ENCODE measurements around the gene TMEM217.

GRCh38 chr6:37222992-37223391 is 35.0 kb downstream of the TMEM217 start:
- TF ChIP-seq SIN3A (IDR thresholded peaks at IDR 0.05; ENCODE audit: borderline replicate concordance, insufficient read depth, low read length): no peak
- no peak for TF ChIP-seq POLR2AphosphoS5 (IDR thresholded peaks at IDR 0.05; ENCODE audit: low read depth, low read length)
- no peak for TF ChIP-seq TAF1 (IDR thresholded peaks at IDR 0.05; ENCODE audit: borderline replicate concordance, insufficient read depth, low read length)
